Glomerular endothelial cell (primary cell): ENCODE measurements around the gene NCK2. TPM values are rescaled to one million over a fixed set of nuclear protein-coding genes. Genes with fewer than 3 reads are reported as not detected.

ENCODE experiments used
- DNase-seq: peaks from one replicate; pipeline ENCODE4 v3.0.0-alpha.2; 2011; ENCODE audit warnings: low read depth, low spot score; ENCODE audit errors: extremely low read depth
- total RNA-seq: library from RNA; depleted of rRNA; stranded (reverse); fragments of >200 nt; gene quantifications from 2 replicates; pipeline ENCODE4 v1.2.3, GENCODE V29; 2015

NCK2 gene
- total RNA-seq, 1 donor from 2014 or later = 44.5 TPM

DNA sequence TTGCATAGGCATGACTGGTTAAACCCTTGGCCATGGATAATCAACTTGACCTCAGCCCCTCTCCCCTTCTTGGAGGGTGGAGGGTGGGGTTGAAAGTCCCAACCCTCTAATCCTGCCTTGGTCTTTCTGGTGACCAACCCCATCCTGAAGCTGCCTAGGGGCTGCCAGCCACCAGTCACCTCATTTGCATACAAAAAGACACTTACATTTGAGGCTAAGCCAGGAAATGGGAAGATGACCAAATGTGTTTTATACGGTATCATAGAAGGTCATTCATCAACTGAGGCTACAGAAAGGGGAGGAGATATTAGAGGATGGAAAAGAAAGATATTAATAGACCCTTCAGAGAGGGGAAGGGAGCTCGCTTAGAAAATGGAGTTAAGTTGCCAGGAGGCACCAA, 96.8 kb downstream of the NCK2 start:
- DNase-seq = no peak

- no peak for DNase-seq
Observed at GRCh38 chr2:105842555-105842954, 97.8 kb downstream of the NCK2 start.

GRCh38 chr2:105843476-105844374, 99.0 kb downstream of the NCK2 start:
- no peak for DNase-seq

DNA sequence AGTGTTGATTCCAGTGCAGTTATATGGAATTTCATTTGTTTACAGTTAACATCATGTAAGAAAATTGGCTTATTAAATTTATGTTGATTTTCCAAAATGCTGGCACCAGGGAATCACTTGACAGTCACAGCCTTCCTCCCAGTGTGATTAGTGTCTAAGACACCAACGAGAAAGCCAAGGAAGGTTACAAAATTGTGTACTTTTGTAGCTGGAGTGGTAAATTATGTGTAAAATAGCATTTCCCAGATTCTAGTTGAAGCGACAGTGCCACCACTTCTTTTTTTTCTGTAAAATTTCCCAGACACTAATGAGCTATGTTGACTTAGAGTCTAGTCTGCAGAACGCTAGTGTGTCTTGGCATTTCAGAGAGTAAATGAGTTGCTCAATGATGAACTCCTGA, 101.3 kb downstream of the NCK2 start:
- DNase-seq = no peak

GRCh38 chr2:105847056-105847455, 102.3 kb downstream of the NCK2 start:
- DNase-seq = no peak

DNA sequence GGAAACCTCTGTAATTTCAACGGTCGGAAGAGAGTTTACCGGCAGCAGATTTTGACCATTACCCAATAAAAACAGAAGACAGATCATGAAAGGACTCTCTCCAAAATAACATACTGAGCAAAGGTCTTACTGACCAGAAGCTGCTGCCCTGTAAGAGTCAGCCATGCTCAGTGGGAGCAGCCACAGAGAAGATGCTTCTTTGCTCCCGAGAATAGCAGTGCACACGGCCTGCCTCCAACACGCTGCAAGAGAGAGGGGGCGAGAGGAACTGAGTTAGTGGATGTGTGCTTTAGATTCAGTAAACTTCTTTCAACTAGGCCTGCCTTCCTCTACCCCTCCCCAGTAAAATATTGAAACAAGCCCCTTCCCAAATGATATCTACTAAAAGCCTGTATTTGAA, 103.7 kb downstream of the NCK2 start:
- no peak for DNase-seq

- DNase-seq = no peak
Observed at GRCh38 chr2:105849431-105850179, 104.9 kb downstream of the NCK2 start.

DNA sequence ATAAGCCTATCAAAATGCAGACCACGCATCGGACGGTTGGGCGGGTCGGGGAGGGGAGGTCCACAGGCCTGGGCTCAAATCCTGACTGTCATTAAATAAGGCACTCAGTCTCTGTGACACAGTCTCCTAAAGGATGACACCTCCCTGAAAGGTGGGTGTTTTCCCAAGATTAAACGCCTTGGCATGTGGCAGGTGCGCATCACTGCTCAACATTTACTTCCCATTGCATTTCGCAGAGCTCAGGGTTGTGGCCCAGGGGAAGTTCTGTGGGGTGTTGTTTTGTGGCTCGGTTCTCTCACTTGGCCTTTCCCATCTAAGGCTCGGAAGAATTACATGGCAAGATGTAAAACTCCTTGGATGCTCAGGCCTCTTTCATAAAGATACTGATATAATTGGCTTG, 107.4 kb downstream of the NCK2 start:
- no peak for DNase-seq

DNA sequence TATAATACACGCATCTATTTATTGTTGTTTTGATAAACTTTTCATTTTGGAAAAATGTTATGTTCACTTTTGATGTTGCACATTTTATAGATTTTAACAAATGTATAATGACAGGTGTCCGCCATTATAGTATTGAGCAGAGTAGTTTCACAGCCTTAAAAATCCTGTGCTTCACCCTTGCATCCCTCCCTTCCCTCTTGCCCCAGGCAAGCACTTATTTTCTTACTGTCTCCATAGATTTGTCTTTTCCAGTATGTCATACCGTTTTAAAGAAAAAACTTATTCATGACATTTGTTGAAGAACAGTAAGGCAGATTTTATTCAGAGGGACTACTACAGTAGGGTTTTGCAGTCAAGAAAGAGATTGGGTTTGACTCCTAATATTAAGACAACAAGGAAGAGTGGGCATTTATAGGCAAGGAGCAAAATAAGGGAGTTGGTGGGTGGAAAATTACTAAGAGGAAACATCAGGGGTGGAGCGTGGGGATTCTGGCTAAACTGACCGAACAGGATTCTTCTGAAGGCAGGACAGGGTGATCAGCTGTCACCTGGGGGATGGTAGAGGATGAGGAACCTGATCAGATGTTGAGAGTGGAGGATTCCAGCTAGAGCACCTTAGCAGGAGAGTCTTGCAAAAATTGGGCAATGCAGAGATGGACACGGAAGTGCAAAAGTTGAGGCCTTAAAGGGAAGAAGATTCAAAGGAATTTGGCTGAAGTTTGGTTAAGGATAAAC, 108.8 kb downstream of the NCK2 start:
- DNase-seq = no peak

DNA sequence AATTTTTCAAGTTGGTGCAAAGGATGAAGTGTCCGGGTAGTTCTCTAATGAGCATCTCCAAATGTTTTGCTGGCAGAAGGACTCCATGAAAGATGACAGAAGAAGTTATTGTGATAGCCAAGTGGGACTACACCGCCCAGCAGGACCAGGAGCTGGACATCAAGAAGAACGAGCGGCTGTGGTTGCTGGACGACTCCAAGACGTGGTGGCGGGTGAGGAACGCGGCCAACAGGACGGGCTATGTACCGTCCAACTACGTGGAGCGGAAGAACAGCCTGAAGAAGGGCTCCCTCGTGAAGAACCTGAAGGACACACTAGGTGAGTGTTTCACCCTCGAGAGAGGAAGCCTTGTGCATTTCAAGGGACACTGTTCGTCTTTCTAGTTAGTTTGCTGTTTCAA, 110.3 kb downstream of the NCK2 start:
- no peak for DNase-seq

DNA sequence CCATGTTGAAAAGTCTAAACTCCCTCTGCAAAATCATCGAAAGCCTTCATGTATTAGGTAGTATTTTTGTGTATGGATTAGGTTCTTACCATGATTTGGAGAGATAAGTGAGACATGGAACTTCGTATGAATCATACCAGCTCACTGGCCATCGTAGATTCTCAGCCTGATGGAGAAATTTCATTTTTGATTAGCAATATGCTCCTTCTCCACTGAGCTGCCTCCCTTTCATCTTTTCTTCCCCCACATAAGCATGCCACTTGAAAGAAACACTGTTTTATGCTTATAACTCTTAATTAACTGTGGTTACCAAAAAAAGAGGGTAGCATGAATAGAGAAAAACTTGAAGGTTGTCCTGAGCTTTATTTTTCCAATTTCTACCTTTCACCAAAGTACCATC, 111.9 kb downstream of the NCK2 start:
- DNase-seq = no peak

DNA sequence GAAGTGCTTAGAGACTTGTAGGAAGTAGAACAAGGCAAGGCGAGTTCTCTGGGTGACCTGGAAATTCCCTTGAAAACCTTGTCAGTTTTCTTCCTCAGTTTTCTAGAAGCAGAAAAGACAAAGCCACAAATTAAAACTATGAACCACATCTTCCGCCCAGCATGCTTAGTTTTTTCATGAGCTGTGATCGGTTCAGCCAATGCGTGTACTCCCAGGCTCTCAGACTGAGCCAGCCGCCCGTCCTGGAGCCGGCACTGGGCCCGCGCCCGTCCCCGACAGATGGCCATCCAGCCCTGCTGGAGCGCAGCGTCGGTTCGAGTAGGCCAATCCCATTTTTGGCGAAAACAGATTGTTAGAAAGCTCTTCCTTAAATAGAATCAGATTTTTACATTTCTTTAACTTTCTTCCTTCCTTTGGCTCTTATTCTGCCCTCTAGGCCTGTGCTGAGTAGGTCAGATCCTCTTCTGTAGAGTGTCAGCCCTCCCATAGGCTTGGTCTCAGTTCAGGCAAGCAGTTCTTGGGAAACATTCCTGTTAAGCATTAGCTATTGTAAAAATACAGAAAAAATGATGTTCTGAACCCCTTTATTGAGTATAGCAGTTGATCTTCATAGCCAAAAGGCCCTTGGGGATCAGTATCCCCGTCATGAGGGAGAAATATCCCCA, 112.5 kb downstream of the NCK2 start:
- DNase-seq = no peak

DNA sequence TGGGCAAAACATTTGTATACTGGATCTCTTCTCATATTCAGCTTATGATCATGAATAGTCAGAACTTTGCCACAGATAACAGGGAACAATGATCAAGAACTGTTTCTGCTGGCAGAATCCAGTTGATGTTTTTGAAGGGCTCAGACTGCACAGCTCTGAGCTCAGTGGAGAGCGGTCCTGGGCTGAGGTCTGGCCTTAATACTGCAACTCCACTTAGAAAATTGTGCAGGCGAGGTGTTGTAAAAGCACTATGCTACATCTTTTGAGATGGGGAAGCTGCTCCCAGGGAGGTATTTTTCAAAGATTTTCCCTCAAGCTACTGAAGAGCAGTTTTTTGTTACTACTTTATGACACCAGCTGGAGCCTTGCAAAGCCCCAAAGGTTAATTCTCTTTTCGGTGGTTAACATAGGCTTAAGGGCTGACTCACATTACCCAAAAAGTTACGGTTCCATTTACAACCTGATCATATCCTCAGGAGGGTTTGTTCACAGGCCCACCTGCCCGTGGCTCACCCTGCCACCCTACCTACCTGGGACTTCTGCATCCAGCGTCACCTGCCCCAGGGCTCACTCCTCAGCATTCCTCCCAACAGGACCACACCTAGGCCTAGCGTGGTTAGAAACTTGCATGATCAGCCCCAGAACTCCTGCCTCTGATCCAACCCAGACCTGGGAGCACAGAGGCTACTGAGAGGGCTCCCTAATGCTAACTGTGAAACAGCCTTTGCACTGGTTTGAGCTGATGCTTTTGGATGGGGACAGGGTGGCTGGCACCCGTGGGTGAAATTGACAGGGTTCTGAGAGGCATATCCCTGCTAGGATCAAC, 114.4 kb downstream of the NCK2 start:
- DNase-seq = no peak

- no peak for DNase-seq
Observed at GRCh38 chr2:105859694-105859951, 114.9 kb downstream of the NCK2 start.

- no peak for DNase-seq
Observed at GRCh38 chr2:105860567-105860966, 115.9 kb downstream of the NCK2 start.

DNA sequence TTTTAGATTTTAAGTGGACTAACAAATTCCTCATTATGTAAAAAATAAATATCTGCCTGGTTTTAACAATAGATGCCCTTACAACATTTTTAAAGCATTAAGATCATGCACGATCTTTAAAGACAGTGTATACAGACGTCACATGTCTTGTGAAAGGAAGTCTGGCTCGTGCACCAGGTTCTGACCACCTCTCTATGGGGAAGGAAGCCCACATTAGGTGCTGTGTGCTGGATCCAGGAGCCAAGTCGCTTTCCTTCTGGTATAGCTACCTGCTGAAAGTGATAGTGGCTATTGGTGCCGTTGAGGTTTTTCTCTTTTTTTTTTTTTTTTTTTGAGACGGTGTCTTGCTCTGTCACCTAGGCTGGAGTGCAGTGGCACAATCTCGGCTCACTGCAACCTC, 116.5 kb downstream of the NCK2 start:
- no peak for DNase-seq

GRCh38 chr2:105862843-105863242, 118.1 kb downstream of the NCK2 start:
- no peak for DNase-seq

DNA sequence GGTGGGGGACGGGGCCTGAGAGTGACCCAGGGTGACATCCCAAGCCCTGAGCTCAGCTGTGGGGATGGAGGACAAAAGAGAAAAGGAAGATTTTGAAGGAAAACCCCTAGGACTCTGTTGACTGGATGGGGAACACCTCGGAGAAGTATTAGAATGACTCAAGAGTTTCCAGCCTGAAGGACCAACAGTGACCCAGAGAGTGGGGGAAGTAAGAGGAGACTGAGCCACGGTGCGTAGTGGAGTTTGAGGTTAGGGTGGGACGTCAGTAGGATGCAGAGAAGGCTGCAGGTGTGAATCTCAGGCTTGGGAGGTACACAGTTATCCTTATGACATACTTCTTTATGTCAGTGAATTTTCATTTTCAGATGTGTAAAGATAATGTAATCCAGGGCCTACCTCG, 119.5 kb downstream of the NCK2 start:
- no peak for DNase-seq

DNA sequence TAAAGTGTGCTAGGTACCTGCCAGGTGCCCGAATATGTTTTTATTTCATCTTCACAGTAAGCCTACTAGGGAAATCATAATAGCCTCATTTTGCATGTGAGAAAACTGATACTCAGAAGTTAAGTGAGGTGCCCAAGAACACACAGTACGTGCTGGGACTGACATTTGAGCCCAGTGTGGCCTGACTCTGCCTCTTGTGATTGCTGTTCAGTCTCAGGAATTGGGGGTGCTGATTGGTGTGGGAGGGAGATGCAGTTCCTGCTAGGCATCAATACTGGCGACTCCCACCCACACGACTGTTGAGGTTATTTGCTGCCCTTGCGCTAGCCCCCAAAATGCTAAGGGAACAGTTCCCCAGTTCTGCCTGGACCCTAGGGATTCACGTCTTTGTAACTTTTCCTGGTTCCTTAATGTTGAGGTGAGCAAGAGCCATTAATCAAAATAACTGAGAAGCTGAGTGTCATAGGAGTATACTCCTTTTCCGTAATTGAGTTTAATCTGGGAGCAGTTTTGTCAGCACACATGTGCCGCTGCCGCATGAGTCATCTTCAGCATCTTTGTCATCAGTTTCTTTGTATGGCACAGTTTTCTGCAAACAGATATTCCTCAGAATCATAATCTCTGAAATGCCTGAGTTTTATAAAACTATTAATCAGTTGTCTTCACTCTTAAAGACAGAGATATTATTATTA, 120.7 kb downstream of the NCK2 start:
- DNase-seq = no peak
